HG02884 (cell line): ENCODE results near the gene SLC15A3.

Source experiments
- ATAC-seq: cut with Tn5 transposase; IDR thresholded peaks from one replicate; pipeline ENCODE4 v1.9.1; 2021; ENCODE audit warnings: mild to moderate bottlenecking, moderate library complexity; ENCODE audit not compliant: unreplicated experiment

SLC15A3 gene

GRCh38 chr11:60951904-60952741 lies at the start of gene SLC15A3:
TSS of gene SLC15A3 (minus strand) at chr11:60952176. CDS start at chr11:60951551, 625 bp downstream.
- peak; percentile 63 for ATAC-seq

- no peak for ATAC-seq
Measured at GRCh38 chr11:61000426-61000825, 48.5 kb upstream of the SLC15A3 start.

GRCh38 chr11:60996381-60997138 lies 44.6 kb upstream of the SLC15A3 start:
- no peak for ATAC-seq

- no peak for ATAC-seq
Measured at GRCh38 chr11:60995798-60996197, 43.8 kb upstream of the SLC15A3 start.

GRCh38 chr11:60994541-60995080 lies 42.6 kb upstream of the SLC15A3 start:
- no peak for ATAC-seq

- ATAC-seq, result no peak
Measured at GRCh38 chr11:60993615-60994014, 41.6 kb upstream of the SLC15A3 start.

- no peak for ATAC-seq
Measured at GRCh38 chr11:60992842-60993409, 41.0 kb upstream of the SLC15A3 start.

GRCh38 chr11:60991457-60991856 lies 39.5 kb upstream of the SLC15A3 start:
- ATAC-seq, result no peak

GRCh38 chr11:60989093-60989650 lies 37.2 kb upstream of the SLC15A3 start:
- no peak for ATAC-seq

- no peak for ATAC-seq
Measured at GRCh38 chr11:60988658-60989057, 36.7 kb upstream of the SLC15A3 start.

GRCh38 chr11:60987577-60988277 lies 35.8 kb upstream of the SLC15A3 start:
- no peak for ATAC-seq

GRCh38 chr11:60985991-60986915 lies 34.3 kb upstream of the SLC15A3 start:
- no peak for ATAC-seq

GRCh38 chr11:60985501-60985900 lies 33.5 kb upstream of the SLC15A3 start:
- no peak for ATAC-seq

- ATAC-seq, result no peak
Measured at GRCh38 chr11:60984636-60985035, 32.7 kb upstream of the SLC15A3 start.

GRCh38 chr11:60984149-60984548 lies 32.2 kb upstream of the SLC15A3 start:
- no peak for ATAC-seq

- no peak for ATAC-seq
Measured at GRCh38 chr11:60982184-60982583, 30.2 kb upstream of the SLC15A3 start.

GRCh38 chr11:60981515-60981914 lies 29.5 kb upstream of the SLC15A3 start:
- no peak for ATAC-seq

- ATAC-seq, result no peak
Measured at GRCh38 chr11:60978546-60979380, 26.8 kb upstream of the SLC15A3 start.

- ATAC-seq, result no peak
Measured at GRCh38 chr11:60977836-60978235, 25.9 kb upstream of the SLC15A3 start.
